HG03060 (cell line): ENCODE results near the gene UROC1.

ENCODE experiments used
- ATAC-seq: cut with Tn5 transposase; IDR thresholded peaks from one replicate; pipeline ENCODE4 v1.9.1; 2021; ENCODE audit warnings: low read depth, moderate number of reproducible peaks; ENCODE audit not compliant: unreplicated experiment

Gene UROC1

GRCh38 chr3:126517291-126517951, at the start of gene UROC1:
Gene UROC1 (minus strand): TSS chr3:126517773. CDS start chr3:126517719, 54 bp downstream.
- ATAC-seq = no peak

GRCh38 chr3:126562737-126563276, 45.2 kb upstream of the UROC1 start:
- ATAC-seq = no peak

GRCh38 chr3:126558336-126559071, 40.9 kb upstream of the UROC1 start, which contains the start of gene C3orf22:
Gene C3orf22 (minus strand): TSS chr3:126558932. CDS start chr3:126553390, 5,542 bp downstream.
- ATAC-seq = no peak

- no peak for ATAC-seq
These were observed 40.2 kb upstream of the UROC1 start for GRCh38 chr3:126557761-126558160.

- ATAC-seq = no peak
These were observed 39.8 kb upstream of the UROC1 start for GRCh38 chr3:126557415-126557745.

- no peak for ATAC-seq
These were observed 39.3 kb upstream of the UROC1 start for GRCh38 chr3:126556637-126557414.

- ATAC-seq = no peak
These were observed 38.4 kb upstream of the UROC1 start for GRCh38 chr3:126555795-126556636.

- ATAC-seq = no peak
These were observed 37.3 kb upstream of the UROC1 start for GRCh38 chr3:126554560-126555525.

GRCh38 chr3:126553284-126554084, 35.9 kb upstream of the UROC1 start:
- no peak for ATAC-seq

GRCh38 chr3:126552688-126553283, 35.2 kb upstream of the UROC1 start:
- no peak for ATAC-seq

GRCh38 chr3:126551839-126552687, 34.5 kb upstream of the UROC1 start:
- no peak for ATAC-seq

GRCh38 chr3:126551121-126551838, 33.7 kb upstream of the UROC1 start:
- no peak for ATAC-seq

- ATAC-seq = no peak
These were observed 33.0 kb upstream of the UROC1 start for GRCh38 chr3:126550488-126551051.

- ATAC-seq = no peak
These were observed 32.4 kb upstream of the UROC1 start for GRCh38 chr3:126549861-126550487.
